Measurements from ENCODE around the gene PTK6. TPM values are rescaled to one million over a fixed set of nuclear protein-coding genes. Genes with fewer than 3 reads are reported as not detected.

The PTK6 gene
- total and polyA plus RNA-seq, 2 donors (not counting 1 experiment from before 2014, with no cell fraction given): 0.17 TPM; not detected in 1

DNA sequence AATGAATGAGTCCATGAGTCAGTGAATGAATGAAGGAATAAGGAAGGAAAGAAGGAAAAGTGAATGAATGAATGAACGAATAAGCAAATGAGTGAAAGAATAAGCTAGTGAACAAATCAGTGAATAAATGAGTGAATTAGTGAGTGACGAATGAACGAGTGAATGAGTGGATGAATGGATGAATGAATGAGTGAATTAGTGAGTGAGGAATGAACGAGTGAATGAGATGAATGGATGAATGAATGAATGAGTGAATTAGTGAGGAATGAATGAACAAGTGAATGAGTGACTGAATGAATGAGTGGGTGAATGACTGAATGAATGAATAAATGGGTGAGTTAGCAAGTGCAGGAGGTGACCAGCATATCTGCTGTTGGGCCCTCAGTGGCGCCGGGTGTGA lies 6.6 kb upstream of the PTK6 start:
- peaks cover 10% of the 10 kb centered on the region for H3K27me3 ChIP-seq (ENCODE audit: control insufficient read depth, insufficient read depth, low read length)
- H2AFZ ChIP-seq (ENCODE audit: low read length): no peak overlapping the region
- no peaks in the 10 kb centered on the region for H3K9me3 ChIP-seq (ENCODE audit: control insufficient read depth, insufficient read depth, low read depth, low read length)
- H4K20me1 ChIP-seq (ENCODE audit: control insufficient read depth, extremely low read depth, insufficient read depth, low read length): no peaks in the 10 kb centered on the region
- no peaks in the 10 kb centered on the region for H3K4me1 ChIP-seq (ENCODE audit: control insufficient read depth, extremely low read depth, insufficient read depth, low read length)
- H3K9ac ChIP-seq (ENCODE audit: insufficient read depth, low read length): no peak overlapping the region
- no peaks in the 10 kb centered on the region for H3K36me3 ChIP-seq (ENCODE audit: control insufficient read depth, insufficient read depth, low read length)
- no peak overlapping the region for H3K4me2 ChIP-seq (ENCODE audit: extremely low read depth, insufficient read depth, low read length)
- no peak overlapping the region for H3K4me3 ChIP-seq (replicated peaks in 1 of 4; ENCODE audit: control extremely low read depth in 1 of 4, insufficient read depth in 1 of 4, low read depth in 3 of 4, low read length in 4 of 4)
- no peak overlapping the region for H3K27ac ChIP-seq (ENCODE audit: insufficient read depth, low read length)
- TF ChIP-seq EZH2 (IDR thresholded peaks at IDR 0.05; ENCODE audit: low read length, missing control alignments): no peak
- TF ChIP-seq, protein P1, sequence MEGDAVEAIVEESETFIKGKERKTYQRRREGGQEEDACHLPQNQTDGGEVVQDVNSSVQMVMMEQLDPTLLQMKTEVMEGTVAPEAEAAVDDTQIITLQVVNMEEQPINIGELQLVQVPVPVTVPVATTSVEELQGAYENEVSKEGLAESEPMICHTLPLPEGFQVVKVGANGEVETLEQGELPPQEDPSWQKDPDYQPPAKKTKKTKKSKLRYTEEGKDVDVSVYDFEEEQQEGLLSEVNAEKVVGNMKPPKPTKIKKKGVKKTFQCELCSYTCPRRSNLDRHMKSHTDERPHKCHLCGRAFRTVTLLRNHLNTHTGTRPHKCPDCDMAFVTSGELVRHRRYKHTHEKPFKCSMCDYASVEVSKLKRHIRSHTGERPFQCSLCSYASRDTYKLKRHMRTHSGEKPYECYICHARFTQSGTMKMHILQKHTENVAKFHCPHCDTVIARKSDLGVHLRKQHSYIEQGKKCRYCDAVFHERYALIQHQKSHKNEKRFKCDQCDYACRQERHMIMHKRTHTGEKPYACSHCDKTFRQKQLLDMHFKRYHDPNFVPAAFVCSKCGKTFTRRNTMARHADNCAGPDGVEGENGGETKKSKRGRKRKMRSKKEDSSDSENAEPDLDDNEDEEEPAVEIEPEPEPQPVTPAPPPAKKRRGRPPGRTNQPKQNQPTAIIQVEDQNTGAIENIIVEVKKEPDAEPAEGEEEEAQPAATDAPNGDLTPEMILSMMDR (conservative IDR thresholded peaks at IDR 0.05 in 1 of 2, IDR thresholded peaks at IDR 0.05 in 1 of 2; ENCODE audit: low read depth in 1 of 2, low read length in 2 of 2): no peak
- no peak for DNase-seq (ENCODE audit: low read depth in 2 of 2)
- no peaks in the 10 kb centered on the region for H3K79me2 ChIP-seq (ENCODE audit: control insufficient read depth, insufficient read depth, low read length)

DNA sequence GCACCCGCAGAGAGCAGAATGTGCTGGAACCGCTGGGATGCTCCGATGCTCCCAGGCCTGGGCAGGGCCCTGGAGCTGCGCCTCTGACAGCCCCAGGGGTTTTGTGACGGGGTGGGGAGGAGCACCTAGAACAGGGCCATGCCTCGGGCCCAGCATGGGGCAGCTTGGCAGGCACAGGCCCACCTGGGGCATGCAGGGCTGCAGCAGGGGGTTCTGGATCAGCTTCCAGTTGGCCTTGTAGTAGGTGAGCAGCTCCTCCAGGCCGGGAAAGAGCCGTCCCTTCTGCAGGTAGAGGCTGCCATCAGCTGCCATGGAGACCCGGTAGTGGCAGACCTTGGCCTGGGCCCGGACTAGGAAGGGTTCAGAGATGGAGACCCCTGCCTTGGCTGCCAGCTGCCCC lies 6.0 kb upstream of the PTK6 start:
- Histone ChIP-seq H3K9me3 (ENCODE audit: control insufficient read depth, insufficient read depth, low read depth, low read length) (no peaks in the 10 kb centered on the region), H3K27me3 (ENCODE audit: control insufficient read depth, insufficient read depth, low read length) (peaks cover 4% of the 10 kb centered on the region), H3K4me1 (ENCODE audit: control insufficient read depth, extremely low read depth, insufficient read depth, low read length) (no peaks in the 10 kb centered on the region), H2AFZ (ENCODE audit: low read length) (no peak overlapping the region), H4K20me1 (ENCODE audit: control insufficient read depth, extremely low read depth, insufficient read depth, low read length) (no peaks in the 10 kb centered on the region), H3K79me2 (ENCODE audit: control insufficient read depth, insufficient read depth, low read length) (no peaks in the 10 kb centered on the region), H3K4me3 (replicated peaks in 1 of 4; ENCODE audit: control extremely low read depth in 1 of 4, insufficient read depth in 1 of 4, low read depth in 3 of 4, low read length in 4 of 4) (no peak overlapping the region), H3K9ac (ENCODE audit: insufficient read depth, low read length) (no peak overlapping the region), H3K4me2 (ENCODE audit: extremely low read depth, insufficient read depth, low read length) (no peak overlapping the region), H3K27ac (ENCODE audit: insufficient read depth, low read length) (no peak overlapping the region), H3K36me3 (ENCODE audit: control insufficient read depth, insufficient read depth, low read length) (no peaks in the 10 kb centered on the region)
- TF ChIP-seq, protein P1 (conservative IDR thresholded peaks at IDR 0.05 in 1 of 2, IDR thresholded peaks at IDR 0.05 in 1 of 2; ENCODE audit: low read depth in 1 of 2, low read length in 2 of 2): no peak
- no peak for TF ChIP-seq EZH2 (IDR thresholded peaks at IDR 0.05; ENCODE audit: low read length, missing control alignments)
- DNase-seq (ENCODE audit: low read depth in 2 of 2): no peak

DNA sequence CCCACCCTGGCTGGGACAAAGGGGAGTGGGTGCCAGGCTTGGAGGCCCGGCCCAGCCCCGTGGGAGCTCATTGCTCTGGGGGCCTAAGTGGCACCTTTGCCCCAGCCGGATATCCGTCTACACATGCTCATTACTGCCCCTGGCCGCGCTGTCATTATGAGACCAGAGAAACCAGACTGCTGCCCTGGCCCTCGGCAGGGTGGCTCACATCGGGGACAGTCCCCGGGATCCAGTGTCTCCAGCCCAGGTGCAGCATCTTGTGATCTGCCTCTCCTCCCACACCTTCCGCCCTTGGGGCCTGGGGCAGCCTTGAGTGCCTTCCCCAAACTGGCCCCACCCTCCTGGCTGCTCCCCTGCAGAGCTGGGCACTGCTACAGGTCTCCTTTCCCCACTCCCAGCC lies 5.5 kb upstream of the PTK6 start:
- H3K27me3 ChIP-seq (ENCODE audit: control insufficient read depth, insufficient read depth, low read length): peaks cover 3% of the 10 kb centered on the region
- no peak overlapping the region for H3K4me3 ChIP-seq (replicated peaks in 1 of 4; ENCODE audit: control extremely low read depth in 1 of 4, insufficient read depth in 1 of 4, low read depth in 3 of 4, low read length in 4 of 4)
- no peaks in the 10 kb centered on the region for H3K9me3 ChIP-seq (ENCODE audit: control insufficient read depth, insufficient read depth, low read depth, low read length)
- no peak for TF ChIP-seq EZH2 (IDR thresholded peaks at IDR 0.05; ENCODE audit: low read length, missing control alignments)
- TF ChIP-seq, protein P1 (conservative IDR thresholded peaks at IDR 0.05 in 1 of 2, IDR thresholded peaks at IDR 0.05 in 1 of 2; ENCODE audit: low read depth in 1 of 2, low read length in 2 of 2): no peak
- no peaks in the 10 kb centered on the region for H3K79me2 ChIP-seq (ENCODE audit: control insufficient read depth, insufficient read depth, low read length)
- H3K4me1 ChIP-seq (ENCODE audit: control insufficient read depth, extremely low read depth, insufficient read depth, low read length): no peaks in the 10 kb centered on the region
- no peaks in the 10 kb centered on the region for H3K36me3 ChIP-seq (ENCODE audit: control insufficient read depth, insufficient read depth, low read length)
- no peak overlapping the region for H3K9ac ChIP-seq (ENCODE audit: insufficient read depth, low read length)
- no peak overlapping the region for H3K27ac ChIP-seq (ENCODE audit: insufficient read depth, low read length)
- no peak for DNase-seq (ENCODE audit: low read depth in 2 of 2)
- H4K20me1 ChIP-seq (ENCODE audit: control insufficient read depth, extremely low read depth, insufficient read depth, low read length): no peaks in the 10 kb centered on the region
- H2AFZ ChIP-seq (ENCODE audit: low read length): no peak overlapping the region
- no peak overlapping the region for H3K4me2 ChIP-seq (ENCODE audit: extremely low read depth, insufficient read depth, low read length)

Measured in fibroblast of lung (primary cell).